ENCODE measurements around the gene DYNC1LI1. TPM values are rescaled to one million over a fixed set of nuclear protein-coding genes. Genes with fewer than 3 reads are reported as not detected.
"Not testable (repeated sequence)": the region's sequence is repeated elsewhere in the genome, so short reads cannot be mapped to it uniquely, and the experiment has no call there.

The DYNC1LI1 gene
- total RNA-seq, 1 experiment from 2014 or later, result 54.9 TPM

DNA sequence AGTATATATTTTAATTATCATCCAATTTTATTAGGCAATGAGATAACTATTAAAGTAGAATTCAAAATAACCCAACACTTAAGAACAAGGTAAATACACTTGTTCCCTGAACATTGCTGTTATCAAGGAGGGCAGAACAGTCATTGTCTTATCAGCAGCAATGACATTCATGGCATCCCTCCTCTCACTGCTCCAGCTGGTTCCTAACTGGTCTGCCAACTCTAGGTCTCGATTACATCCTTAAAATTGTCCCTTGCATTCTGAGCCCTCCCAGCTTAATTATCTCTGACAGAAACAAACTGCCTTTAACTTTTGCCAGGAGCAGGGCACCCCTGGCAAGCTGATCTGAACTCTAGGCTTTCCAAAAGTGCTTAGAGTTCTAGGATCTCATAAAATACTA lies 14.0 kb upstream of the DYNC1LI1 start:
- no peak for DNase-seq (ENCODE audit: low read depth)

DNA sequence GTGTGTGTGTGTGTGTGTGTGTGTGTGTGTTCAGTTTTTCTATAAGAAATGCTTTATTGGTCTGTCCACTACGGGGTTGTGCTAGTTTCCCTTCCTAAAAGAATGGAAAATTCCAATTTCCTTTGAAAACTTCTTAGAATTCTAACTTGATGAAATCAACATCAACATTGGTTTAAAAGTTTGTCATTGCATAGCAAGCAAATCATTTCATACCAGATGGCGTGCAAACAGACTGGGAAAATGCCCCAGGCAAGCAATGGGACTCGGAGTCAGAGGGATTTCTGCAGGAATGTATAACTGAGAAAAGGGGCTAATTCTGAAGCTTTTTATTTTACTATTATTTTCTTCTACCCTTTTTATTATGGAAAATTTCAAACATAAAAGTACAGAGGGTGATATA lies 13.1 kb upstream of the DYNC1LI1 start:
- no peak for DNase-seq (ENCODE audit: low read depth)

DNA sequence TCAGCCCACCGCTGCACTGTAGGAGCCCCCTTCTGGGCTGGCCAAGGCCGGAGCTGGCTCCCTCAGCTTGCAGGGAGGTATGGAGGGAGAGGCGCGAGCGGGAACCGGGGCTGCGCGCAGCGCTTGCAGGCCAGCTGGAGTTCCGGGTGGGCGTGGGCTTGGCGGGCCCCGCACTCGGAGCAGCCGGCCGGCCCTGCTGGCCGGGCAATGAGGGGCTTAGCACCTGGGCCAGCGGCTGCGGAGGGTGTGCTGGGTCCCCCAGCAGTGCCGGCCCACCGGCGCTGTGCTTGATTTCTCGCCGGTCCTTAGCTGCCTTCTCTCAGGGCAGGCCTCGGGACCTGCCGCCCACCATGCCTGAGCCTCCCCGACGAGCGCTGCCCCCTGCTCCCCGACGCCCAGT lies 8.0 kb upstream of the DYNC1LI1 start:
- DNase-seq (ENCODE audit: low read depth), result not testable (repeated sequence)

DNA sequence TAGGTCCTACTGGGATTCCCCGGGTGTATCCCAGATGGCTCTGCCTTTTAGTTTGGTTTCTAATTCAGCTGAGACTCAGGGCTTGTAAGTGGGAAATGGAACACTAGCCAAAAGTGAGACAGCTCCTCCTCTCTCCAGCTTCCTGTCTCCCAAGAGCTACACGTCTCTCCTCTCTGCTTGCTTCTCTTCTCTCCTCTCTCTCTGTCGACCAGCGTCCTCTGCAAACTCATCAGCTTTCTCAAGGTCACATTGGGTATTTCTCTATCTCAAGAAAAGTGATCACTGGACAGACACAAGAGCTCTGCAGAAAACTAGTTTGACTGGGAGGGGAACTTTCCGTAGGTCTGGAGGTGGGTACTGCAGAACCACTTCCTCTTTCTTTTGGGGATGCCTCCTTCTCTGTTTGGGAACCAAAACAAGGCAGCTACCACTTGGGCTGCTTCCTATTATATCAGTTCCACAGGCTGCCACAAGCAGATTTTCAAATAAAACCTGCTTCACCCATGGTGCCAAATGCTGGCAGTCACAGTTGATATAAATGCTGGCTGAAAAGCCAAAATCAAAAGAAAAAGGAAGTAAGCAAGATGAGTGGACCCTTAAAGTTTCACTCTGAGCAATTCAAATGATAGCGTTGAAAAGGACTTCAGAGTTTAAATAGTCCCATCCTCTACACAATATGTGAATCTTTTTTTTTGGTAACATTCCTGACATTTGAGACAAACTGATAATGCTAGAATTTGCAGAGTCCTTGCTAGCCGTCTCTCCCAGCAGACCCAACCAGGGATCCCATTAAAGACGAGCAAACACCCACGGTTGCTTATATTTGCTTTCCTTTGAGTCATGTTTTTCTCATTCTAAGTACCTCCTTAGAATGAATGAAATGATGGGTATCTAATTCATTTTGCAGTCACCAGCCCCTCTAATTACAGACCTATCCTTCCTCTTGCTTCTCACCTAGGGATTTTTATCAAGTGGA lies 7.2 kb upstream of the DYNC1LI1 start:
- peak; percentile 17 for DNase-seq (ENCODE audit: low read depth)

DNA sequence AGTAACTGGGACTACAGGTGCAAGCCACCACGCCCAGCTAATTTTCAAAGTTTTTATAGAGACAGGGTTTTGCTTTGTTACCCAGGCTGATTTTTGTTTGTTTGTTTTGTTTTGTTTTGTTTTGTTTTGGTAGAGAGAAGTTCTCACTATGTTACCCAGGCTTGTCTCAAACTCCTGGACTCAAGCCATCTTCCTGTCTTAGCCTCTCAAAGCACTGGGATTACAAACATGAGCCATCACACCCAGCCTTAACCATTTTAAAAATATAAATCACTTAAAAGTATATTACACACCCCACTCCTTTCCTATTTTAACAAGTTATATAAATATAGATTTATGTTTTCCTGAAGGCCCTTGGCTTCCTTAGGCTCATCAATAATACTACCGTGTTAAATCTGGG lies 6.5 kb upstream of the DYNC1LI1 start:
- no peak for DNase-seq (ENCODE audit: low read depth)

DNA sequence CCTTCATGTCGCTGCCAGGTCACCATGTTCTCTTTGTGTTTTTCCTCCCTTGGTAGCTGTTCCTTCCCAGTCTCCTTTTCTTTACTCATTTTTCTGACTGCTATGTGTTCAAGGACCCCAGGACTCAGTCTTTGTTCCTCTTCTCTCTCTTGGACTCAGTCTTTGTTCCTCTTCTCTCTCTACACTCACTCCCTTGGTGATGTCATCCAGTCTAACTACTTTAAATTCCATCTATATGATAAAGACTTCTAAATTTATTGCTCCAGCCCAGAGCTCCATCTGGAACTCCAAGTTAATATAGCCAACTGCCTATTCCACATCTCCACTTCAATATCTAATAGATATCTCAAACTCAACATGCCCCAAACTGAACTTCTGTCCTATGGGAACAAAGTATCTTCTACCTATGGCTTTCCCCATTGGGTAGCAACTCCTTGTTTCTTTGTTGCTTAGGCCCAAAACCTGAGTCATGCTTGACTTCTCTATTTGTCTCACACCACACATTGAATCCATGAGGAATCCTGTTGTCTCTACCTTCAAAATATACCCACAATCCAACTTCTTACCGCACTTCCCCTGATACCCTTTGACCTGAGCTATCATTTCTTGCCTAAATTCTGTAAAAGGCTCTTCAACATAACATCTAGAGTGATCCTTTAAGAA lies 4.9 kb upstream of the DYNC1LI1 start:
- peak; percentile 20 for DNase-seq (ENCODE audit: low read depth)

DNA sequence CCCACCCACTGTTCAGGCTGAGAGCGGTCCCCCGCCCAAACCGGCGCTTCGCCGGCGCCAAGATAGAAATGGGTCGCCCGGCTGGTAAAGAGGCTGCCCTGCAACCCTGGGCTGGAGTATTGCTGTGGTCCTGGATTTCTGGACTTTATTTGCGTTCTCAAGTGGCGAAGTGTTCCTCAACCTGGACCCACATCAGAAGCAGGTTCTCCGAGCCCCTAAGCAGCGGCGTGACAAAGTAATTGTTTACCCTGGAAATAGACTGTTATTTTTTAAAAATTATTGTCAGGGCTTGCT lies 481 bp upstream of the DYNC1LI1 start:
- no peak for DNase-seq (ENCODE audit: low read depth)

DNA sequence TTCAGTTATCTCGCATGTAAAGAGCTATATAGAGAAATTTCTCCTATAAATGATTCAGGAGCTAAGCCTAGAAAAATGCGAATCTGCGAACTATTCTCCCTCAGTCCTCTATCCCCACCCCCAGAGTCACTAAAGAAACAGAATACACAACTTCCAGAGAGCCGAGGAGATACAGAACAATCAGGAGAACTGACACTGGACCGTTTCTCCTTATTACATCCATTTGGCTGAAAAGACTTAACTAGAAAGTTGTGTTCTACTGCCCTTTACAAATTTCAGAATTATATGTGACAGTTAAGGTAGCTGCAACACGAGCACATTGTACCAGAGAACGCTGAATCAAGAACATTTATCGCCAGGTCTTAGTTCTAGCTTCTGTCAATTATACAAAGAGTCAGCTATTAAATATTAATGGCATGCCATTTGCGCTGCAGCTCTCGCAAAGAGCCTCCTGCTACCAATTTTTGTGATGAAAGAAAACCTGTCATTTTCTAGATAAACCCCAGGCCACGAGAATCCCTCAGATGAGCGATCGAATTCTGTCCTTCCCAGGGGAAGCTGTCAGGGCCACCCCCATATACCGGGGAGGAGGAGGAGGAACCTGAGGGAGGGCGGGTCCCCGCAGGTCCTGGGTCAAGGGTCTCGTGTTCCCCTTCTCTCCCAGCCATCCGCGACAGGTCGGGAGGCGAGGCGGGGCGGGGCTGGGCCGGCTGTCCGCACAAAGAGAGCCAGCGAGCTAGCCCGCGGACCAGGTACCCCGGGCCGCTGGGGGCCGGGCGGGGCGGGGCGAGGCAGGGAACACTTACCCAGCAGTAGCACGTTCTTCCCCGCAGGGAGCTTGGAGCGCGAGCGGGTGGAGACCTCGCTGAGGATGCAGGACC lies 878 bp downstream of the DYNC1LI1 start:
- peak; percentile 50 for DNase-seq (ENCODE audit: low read depth)

DNA sequence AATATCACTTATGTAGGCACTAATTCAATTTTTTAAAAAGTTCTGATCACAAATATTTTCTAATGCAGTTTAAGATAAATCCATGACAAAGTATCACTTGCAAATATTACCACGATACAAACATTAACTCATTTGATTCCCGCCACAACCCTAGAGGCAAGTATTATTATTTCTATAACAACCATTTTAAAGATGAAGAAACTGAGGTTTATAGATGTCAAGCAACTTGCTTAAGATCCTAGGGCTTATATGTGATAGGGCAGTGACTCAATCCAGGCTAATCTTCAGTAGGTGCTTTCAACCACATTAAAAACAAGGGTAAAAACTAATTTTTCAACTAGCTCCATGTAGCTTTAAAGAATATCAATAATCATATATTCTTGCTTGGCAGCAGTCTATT lies 1.7 kb downstream of the DYNC1LI1 start:
- DNase-seq (ENCODE audit: low read depth), result no peak

DNA sequence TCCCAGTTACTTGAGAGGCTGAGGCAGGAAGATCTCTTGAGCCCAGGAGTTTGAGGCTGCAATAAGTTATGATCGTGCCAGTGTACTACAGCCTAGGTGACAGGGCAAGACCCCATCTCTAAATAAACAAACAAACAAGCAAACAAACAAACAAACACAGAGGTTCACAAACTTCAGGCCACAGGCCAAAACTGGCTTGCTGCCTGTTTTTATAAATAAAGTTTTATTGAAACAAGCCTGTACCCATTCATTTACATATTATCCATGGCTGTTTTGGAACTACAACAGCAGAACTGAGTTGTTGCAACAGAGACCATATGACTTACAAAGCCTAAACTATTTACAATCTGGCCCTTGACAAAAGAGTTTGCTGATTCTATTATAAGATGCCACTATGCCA lies 6.5 kb downstream of the DYNC1LI1 start:
- DNase-seq (ENCODE audit: low read depth), result no peak

DNA sequence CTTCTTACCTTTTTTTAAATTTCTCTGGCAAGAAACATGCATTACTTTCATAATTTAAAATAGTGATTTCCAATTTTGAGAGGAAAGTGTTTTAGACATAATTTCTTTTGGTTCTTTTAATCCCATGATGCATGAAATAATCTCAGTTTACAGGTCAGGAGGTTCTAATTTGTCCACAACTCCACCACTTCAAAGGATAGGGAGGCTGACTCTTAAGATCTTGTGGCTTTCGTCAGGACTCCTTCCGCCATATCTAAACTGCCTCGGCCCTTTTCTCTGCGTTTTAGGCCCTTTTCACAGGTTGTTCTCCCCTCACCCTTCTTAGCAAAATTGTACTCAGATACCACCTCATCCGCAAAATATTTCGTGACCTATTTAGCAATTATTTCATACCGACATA lies 8.0 kb downstream of the DYNC1LI1 start:
- no peak for DNase-seq (ENCODE audit: low read depth)

DNA sequence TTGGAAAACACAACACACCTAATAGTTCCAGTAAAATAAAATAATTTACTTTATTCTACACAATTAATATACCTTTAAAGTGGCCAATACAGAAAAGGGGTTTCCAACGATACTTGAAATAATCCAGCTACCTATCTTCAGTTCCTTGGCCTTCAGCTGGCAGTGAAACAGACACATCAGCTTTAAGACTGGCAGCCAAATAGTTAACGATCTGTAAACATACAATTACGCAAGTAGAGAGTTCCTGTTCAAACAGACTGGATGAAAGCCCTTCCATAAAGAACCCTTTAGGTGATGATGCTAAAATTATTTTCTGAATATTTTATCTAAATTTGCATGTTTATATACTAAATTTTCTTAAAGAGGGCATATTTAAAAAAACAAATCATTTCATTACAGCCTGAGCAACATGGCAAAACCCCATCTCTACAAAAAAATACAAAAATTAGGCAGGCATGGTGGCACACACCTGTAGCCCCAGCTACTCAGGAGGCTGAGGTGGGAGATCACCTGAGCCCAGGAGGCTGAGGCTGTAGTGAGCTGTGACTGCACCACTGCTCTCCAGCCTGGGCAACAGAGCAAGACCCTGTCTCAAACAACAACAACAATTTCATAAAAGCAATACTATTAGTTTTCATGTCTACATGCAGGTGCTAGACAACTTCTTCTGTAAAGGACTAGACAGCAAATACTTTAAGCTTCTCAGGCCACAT lies 12.9 kb downstream of the DYNC1LI1 start:
- DNase-seq (ENCODE audit: low read depth), result no peak

DNA sequence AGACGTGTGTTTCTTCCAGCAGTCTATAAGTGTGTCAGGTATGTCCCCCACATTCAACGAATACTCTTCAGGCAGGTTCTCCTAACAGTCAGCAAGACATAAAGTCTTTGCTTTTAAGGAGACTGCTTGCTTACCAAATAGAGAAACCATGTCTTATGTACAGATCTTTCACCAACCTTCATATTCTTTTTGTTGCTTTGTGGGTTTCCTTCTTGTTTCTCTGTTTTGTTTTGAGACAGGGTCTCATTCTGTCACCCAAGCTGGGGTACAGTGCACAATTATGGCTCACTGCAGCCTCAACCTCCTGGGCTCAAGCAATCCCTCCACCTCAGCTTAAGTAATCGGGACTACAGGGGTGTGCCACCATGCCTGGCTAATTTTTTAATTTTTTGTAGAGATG lies 14.3 kb downstream of the DYNC1LI1 start:
- no peak for DNase-seq (ENCODE audit: low read depth)

DNA sequence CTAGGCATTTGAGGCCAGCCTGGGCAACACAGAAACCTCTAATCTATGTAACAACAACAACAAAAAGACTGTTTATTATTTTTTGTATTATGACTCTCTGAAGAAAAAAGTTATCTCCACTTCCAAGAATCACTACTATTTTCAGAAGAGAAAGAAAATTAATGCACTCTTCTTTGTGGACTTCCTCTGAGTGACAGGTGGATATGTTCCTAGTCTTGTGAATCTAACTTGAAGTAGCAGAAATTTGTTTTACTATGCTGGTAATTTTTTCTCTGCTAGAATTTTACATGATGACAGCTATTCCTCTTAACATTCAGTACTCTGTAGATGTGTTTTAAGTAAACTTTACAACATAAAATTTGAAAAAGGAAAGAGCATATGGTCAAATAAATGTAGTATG lies 16.7 kb downstream of the DYNC1LI1 start:
- no peak for DNase-seq (ENCODE audit: low read depth)

DNA sequence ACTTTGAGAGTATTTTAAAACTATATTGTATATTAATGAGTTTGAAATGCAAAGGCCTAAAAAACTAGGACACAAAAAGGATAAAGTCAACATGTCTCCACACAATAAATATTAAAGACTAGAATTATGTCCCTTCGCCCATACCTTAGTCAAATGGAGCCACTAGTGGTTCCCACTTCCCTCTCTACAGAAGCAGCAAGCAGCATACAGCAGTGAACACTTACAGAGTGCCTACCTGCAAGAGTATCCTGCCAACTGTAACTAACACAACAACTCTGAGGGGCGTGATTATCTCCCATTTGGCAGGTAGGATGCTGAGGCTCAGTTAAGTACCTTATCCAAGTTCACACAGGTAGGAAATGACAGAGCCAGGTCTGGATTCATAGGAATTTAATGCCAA lies 17.2 kb downstream of the DYNC1LI1 start:
- no peak for DNase-seq (ENCODE audit: low read depth)

DNA sequence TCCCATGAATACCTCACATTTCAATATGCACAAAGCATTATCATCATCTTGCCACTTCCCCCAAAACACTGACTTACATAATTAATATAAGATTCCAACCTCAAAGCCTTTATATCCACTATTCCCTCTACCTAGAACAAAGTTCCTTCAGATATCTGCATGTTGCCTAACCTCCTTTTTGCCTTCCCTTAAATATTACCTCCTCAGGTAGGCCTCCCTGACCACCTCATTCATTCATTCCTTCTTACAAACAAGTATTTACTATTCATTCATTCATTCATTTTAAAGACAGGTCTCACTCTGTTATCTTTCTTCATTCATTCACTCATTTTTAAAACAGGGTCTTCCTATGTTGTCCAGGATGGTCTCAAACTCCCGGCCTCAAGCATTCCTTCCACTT lies 18.6 kb downstream of the DYNC1LI1 start:
- no peak for DNase-seq (ENCODE audit: low read depth)

DNA sequence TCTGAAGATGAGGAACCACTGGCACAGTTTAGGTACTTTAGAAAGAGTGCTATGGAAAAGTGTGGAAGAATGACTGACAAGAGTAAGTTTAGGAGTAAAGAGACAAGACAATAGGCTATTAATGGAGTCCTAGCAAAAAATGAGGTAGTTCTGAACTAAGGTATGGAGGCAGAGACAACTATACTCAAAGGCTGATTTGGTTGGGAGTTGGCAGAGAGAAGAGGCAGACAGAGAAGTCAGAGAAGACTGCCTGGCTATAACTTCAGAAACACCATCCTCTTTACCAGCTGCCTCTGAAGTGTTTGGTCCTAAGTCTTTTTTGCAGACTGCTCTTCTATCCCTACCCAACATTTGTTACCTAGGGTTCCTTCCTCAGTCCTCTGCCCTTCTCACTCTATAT lies 19.2 kb downstream of the DYNC1LI1 start:
- DNase-seq (ENCODE audit: low read depth), result no peak

DNA sequence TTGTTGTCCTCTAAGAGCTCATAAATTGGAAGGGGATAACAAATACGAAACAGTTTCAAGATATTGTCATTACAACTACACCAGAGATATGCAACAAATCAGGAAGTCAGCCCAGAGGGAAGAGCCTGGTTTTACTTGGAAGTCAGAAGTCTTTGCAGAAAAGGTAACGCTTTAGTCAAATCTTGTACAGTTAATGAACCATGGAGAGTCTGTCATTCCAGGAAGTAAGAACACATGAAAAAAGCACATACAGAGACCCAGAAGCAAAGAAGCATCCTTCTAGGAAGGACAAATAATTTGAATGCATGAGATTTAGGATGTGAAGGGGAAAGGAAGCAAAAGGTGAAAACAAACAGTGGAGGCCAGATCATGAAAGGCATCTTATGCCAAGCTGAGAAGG lies 19.6 kb downstream of the DYNC1LI1 start:
- DNase-seq (ENCODE audit: low read depth), result no peak

DNA sequence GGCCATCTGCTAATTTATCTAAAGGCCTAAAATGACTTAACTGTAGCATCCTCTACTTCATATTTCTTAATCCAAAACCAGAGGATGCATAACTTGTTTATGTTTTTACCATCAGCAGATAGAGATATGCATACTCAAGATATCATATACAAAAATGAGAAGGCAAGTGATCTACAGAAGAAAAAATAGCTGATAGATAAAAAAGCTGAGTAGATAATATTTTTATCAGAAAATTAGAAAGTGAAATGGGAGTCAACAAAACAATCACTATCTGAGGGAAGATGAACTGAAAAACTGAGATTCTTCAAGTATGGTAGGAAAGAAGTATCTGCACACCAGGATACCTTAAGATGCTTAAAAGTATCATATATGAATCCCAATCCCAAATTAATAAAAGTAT lies 25.4 kb downstream of the DYNC1LI1 start:
- DNase-seq (ENCODE audit: low read depth), result no peak

DNA sequence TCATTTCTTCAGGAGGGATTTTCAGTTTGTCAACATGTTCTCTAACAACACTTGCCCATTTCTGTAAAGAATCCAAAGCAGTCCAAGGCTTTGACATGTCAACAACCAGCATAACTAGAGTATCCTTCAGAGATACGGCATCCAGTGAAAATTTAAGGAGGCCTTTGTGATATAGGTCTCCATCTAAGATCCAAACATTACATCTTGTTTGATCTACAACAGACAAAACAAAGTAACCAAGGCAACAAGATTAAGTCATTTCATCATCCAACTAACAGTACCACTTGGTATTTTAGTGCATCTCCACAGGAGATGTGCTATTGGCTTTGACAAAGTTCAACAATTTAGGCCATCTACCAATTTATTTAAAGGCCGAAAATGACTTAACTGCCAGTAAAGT lies 25.8 kb downstream of the DYNC1LI1 start:
- DNase-seq (ENCODE audit: low read depth), result no peak

DNA sequence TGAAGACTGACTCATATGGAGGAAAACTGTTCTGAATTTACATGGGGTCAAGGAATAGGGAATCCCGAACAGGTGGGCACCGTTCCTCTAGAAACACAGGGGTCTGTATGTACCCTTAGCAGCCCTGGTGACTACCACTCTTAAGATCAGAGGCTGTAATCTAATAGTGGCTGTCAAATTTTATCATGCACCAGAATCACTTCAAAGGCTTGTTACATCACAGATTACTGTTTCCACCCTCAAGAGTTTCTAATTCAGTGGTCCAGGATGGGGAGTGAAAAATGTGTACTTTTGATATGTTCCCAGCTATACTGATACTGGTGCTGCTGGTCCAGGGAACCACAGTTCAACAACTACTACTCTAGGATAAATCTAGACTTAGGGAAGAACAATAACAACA lies 27.9 kb downstream of the DYNC1LI1 start:
- DNase-seq (ENCODE audit: low read depth), result no peak
